ENCODE measurements around the gene THAP7.

DNA sequence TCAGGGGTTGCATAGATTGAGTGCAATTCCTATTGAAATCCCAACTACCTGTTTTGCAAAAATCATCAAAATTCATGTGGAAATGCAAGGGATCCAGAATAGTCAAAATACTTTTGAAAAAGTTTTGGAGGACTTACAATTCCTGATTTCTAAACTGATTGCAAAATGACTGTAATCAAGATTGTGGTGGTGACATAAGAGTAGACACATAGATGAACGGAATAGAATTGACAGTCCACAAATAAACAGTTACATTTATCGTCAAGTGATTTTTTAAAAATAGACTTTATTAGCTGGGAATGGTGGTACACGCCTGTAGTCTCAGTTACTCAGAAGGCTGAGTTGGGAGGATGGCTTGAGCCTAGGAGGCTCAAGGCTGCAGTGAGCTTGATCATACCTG, 33.1 kb upstream of the THAP7 start:
- TF ChIP-seq, protein P1, sequence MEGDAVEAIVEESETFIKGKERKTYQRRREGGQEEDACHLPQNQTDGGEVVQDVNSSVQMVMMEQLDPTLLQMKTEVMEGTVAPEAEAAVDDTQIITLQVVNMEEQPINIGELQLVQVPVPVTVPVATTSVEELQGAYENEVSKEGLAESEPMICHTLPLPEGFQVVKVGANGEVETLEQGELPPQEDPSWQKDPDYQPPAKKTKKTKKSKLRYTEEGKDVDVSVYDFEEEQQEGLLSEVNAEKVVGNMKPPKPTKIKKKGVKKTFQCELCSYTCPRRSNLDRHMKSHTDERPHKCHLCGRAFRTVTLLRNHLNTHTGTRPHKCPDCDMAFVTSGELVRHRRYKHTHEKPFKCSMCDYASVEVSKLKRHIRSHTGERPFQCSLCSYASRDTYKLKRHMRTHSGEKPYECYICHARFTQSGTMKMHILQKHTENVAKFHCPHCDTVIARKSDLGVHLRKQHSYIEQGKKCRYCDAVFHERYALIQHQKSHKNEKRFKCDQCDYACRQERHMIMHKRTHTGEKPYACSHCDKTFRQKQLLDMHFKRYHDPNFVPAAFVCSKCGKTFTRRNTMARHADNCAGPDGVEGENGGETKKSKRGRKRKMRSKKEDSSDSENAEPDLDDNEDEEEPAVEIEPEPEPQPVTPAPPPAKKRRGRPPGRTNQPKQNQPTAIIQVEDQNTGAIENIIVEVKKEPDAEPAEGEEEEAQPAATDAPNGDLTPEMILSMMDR (IDR thresholded peaks at IDR 0.05 in 2 of 3, conservative IDR thresholded peaks at IDR 0.05 in 1 of 3; ENCODE audit: borderline replicate concordance in 1 of 3, insufficient read depth in 1 of 3, low read depth in 2 of 3, low read length in 2 of 3) = no peak
- no peak for TF ChIP-seq POLR2A (IDR thresholded peaks at IDR 0.05; ENCODE audit: borderline replicate concordance, extremely low read depth, insufficient read depth, insufficient read length)
- TF ChIP-seq ZNF274 (IDR thresholded peaks at IDR 0.05; ENCODE audit: low read depth, low read length) = no peak

Measured in HCT116 (cell line).